Hepatocyte (in vitro differentiated cells): ENCODE data around the gene PLPP7. TPM values are rescaled to one million over a fixed set of nuclear protein-coding genes. Genes with fewer than 3 reads are reported as not detected.

Source experiments
- DNase-seq: peaks from one replicate; pipeline ENCODE4 v3.0.0-alpha.2; 2016; ENCODE audit warnings: low spot score
- H2AFZ ChIP-seq: fragments of 200-600 bp; sonication (generic); 2 replicates; pipeline ENCODE4 v1.6.0; 2016; ENCODE audit warnings: antibody characterized with exemption, mild to moderate bottlenecking
- H3K27ac ChIP-seq: fragments of 200-600 bp; sonication (generic); 2 replicates; pipeline ENCODE4 v1.5.1; 2016; ENCODE audit warnings: mild to moderate bottlenecking
- H3K27me3 ChIP-seq: fragments of 200-600 bp; sonication (generic); 2 replicates; pipeline ENCODE4 v1.6.1; 2016
- H3K36me3 ChIP-seq: fragments of 200-600 bp; sonication (generic); replicated peaks from 2 replicates; pipeline ENCODE4 v1.5.1; 2016; ENCODE audit warnings: low read depth; ENCODE audit not compliant: insufficient read depth
- H3K4me1 ChIP-seq: fragments of 200-600 bp; sonication (generic); 2 replicates; pipeline ENCODE4 v1.5.1; 2016; ENCODE audit warnings: mild to moderate bottlenecking, moderate library complexity; ENCODE audit not compliant: insufficient read depth
- H3K4me2 ChIP-seq: fragments of 200-600 bp; sonication (generic); 2 replicates; pipeline ENCODE4 v1.6.0; 2016
- H3K4me3 ChIP-seq: fragments of 200-600 bp; sonication (generic); 2 replicates; pipeline ENCODE4 v1.5.1; 2016; ENCODE audit warnings: mild to moderate bottlenecking
- H3K79me2 ChIP-seq: fragments of 200-600 bp; sonication (generic); 2 replicates; pipeline ENCODE4 v1.6.0; 2017; ENCODE audit warnings: mild to moderate bottlenecking
- H3K9me2 ChIP-seq: fragments of 200-600 bp; sonication (generic); replicated peaks from 2 replicates; pipeline ENCODE4 v1.6.0; 2017; ENCODE audit warnings: mild to moderate bottlenecking; ENCODE audit not compliant: insufficient read depth
- H3K9me3 ChIP-seq: fragments of 200-600 bp; sonication (generic); 2 replicates; pipeline ENCODE4 v1.5.1; 2016; ENCODE audit warnings: low read depth, mild to moderate bottlenecking
- H4K20me1 ChIP-seq: fragments of 200-600 bp; sonication (generic); 2 replicates; pipeline ENCODE4 v1.6.0; 2016; ENCODE audit warnings: mild to moderate bottlenecking; ENCODE audit not compliant: insufficient read depth, poor library complexity, severe bottlenecking
- EZH2 ChIP-seq: fragments of 200-600 bp; sonication (generic); IDR thresholded peaks from 2 replicates; pipeline ENCODE4 v1.6.1; 2016; ENCODE audit warnings: antibody characterized with exemption, mild to moderate bottlenecking, borderline replicate concordance
- EZH2phosphoT487 ChIP-seq: fragments of 200-600 bp; sonication (generic); IDR thresholded peaks from one replicate; pipeline ENCODE4 v1.6.1; 2018; ENCODE audit warnings: antibody characterized with exemption, mild to moderate bottlenecking, low read depth, moderate library complexity; ENCODE audit not compliant: unreplicated experiment, severe bottlenecking
- WGBS: methylation state at CpG from one replicate; pipeline ENCODE4 v1.1.6; 2016; ENCODE audit warnings: low lambda C conversion rate; ENCODE audit errors: missing lambda C conversion rate; 5-methylcytosine and 5-hydroxymethylcytosine counted together
- polyA plus RNA-seq: library from polyadenylated mRNA; unstranded; fragments of >200 nt; fragmentation: Nextera tagmentation; extraction: Ambion mirVana; gene quantifications from 2 replicates; pipeline ENCODE4 v1.2.1, GENCODE V29; 2016
- total RNA-seq: library from RNA; depleted of rRNA; stranded (reverse); fragments of >200 nt; gene quantifications from 2 replicates; pipeline ENCODE4 v1.2.3, GENCODE V29; 2014
- TF ChIP-seq, protein P1 (sequence below): fragments of 200-600 bp; sonication (generic); IDR thresholded peaks from 2 replicates; pipeline ENCODE4 v1.5.1; 2016; ENCODE audit warnings: antibody characterized with exemption, mild to moderate bottlenecking; ENCODE audit not compliant: poor library complexity

PLPP7 gene
- total and polyA plus RNA-seq, 2 experiments from 2014 or later, result 0.20 to 0.46 TPM

DNA sequence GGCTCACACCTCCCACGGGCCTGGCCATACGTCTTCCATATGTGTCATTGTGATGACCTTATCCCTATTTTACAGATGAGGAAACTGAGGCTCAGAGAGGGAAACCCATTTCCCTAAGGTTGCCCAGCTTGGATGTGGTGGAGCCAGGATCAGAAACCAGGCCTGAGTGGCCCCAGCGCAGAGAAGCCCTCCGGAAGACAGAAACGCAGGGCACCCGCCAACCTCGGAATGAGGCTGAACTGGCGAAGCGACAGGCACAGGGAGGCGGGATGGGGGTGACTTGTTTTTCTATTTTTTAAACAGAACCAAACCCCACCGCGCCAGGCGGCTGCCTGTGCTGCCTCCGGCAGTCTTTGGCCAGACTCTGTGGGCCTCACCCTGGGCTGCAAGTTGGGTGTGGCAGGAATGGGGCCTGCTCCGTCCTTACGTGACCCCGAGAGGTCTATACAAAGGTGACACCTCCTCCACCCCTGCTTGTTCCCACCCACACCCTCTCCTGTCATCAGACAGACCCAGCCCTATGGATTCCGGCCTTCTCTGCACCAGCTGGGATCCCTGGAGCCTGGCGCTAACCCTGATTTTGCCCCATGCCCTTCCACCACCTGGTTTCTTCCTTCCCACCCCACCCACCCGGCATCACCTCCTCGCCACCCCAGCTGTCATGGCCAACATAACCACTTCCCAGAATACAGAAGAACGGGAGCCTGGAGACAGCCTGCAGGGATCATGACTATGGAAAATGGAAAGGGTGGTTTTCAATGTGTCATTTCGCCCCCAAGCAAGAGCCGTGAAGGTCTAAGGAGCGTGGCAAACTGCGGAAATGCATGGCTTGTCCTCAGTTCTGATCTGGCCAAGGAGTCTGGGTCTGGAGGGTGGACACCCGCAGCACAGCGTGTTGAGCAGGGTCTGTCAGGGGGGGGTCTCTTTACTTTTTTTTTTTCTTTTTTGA is 23.6 kb downstream of the PLPP7 start:
- Histone ChIP-seq H3K4me1 (no peaks in the 10 kb centered on the region), H4K20me1 (no peaks in the 10 kb centered on the region), H3K4me3 (no peak overlapping the region), H3K36me3 (no peaks in the 10 kb centered on the region), H3K79me2 (no peaks in the 10 kb centered on the region), H3K27me3 (no peaks in the 10 kb centered on the region), H2AFZ (no peak overlapping the region), H3K4me2 (no peak overlapping the region), H3K27ac (no peak overlapping the region), H3K9me2 (no peaks in the 10 kb centered on the region), H3K9me3 (no peaks in the 10 kb centered on the region)
- TF ChIP-seq, protein P1, sequence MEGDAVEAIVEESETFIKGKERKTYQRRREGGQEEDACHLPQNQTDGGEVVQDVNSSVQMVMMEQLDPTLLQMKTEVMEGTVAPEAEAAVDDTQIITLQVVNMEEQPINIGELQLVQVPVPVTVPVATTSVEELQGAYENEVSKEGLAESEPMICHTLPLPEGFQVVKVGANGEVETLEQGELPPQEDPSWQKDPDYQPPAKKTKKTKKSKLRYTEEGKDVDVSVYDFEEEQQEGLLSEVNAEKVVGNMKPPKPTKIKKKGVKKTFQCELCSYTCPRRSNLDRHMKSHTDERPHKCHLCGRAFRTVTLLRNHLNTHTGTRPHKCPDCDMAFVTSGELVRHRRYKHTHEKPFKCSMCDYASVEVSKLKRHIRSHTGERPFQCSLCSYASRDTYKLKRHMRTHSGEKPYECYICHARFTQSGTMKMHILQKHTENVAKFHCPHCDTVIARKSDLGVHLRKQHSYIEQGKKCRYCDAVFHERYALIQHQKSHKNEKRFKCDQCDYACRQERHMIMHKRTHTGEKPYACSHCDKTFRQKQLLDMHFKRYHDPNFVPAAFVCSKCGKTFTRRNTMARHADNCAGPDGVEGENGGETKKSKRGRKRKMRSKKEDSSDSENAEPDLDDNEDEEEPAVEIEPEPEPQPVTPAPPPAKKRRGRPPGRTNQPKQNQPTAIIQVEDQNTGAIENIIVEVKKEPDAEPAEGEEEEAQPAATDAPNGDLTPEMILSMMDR, result no peak
- TF ChIP-seq EZH2phosphoT487 (no peak), EZH2 (no peak)
- WGBS, result 93% methylated on average over 27 of the region's 28 CpGs
- DNase-seq, result no peak

DNA sequence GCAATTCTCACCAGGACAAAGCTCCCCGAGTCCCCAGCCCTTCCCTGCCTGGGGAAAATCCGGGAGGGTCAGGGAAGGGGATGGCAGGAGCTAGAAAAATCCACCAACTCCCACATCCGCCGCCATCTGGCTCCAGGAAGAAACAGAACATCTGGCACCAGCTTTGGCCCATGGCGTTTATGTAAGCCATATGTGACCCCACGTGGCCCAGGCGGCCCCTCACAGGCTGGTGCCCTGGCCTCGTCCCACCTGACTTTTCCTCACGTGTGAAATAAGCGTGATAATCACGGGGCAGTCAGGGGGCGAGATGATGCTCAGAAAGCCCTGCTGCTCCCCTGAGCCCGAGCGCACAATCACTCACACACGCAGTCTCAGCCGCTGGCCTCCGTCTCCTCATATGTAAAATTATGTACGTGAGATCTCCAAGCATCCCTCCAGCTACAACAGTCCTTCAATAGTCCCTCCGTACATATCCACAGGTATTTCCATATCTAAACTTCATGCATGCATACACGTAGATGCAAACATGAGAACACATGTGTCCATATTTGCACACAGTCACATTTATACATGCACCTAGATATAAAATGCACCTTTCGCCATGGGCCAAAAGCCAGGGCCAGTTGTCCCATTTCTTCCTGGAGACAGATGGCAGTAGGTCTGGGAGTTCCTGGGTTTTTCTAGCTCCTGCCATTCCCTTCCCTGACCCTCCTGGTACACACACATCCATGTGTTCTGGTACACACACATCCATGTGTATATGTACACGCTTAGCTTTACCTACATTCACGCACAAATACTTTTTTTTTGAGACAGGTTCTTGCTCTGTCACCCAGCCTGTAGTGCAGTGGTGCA is 28.9 kb downstream of the PLPP7 start:
- TF ChIP-seq EZH2, result no peak
- TF ChIP-seq EZH2phosphoT487, result no peak
- TF ChIP-seq, protein P1, result no peak
- no peak overlapping the region for H3K4me2 ChIP-seq
- H3K4me3 ChIP-seq, result no peak overlapping the region
- no peaks in the 10 kb centered on the region for H3K9me2 ChIP-seq
- no peaks in the 10 kb centered on the region for H4K20me1 ChIP-seq
- WGBS, result 82% methylated on average over 23 of the region's 23 CpGs
- H2AFZ ChIP-seq, result no peak overlapping the region
- no peaks in the 10 kb centered on the region for H3K4me1 ChIP-seq
- no peaks in the 10 kb centered on the region for H3K36me3 ChIP-seq
- no peak overlapping the region for H3K27ac ChIP-seq
- no peak for DNase-seq
- H3K79me2 ChIP-seq, result no peaks in the 10 kb centered on the region
- no peaks in the 10 kb centered on the region for H3K9me3 ChIP-seq
- H3K27me3 ChIP-seq, result no peaks in the 10 kb centered on the region

DNA sequence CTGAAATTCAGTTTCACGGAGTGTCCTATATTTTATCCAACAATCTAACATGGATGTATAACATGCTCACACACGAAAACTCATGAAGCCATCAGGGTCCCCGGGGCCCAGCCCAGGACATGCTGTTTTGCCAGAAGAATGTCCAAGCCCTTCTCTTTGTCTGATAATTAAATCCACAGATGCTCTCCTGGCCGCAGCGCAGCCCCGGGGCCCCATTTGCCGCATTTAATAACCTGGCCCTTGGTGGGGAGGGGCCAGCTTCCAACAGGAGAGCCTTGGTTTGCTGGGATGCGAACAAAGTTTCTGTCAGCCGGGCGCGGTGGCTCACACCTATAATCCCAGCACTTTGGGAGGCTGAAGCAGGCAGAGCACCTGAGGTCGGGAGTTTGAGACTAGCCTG is 30.0 kb downstream of the PLPP7 start:
- no peaks in the 10 kb centered on the region for H3K9me2 ChIP-seq
- H3K79me2 ChIP-seq, result no peaks in the 10 kb centered on the region
- 91% methylated on average over 12 of the region's 12 CpGs for WGBS
- TF ChIP-seq EZH2phosphoT487, result no peak
- TF ChIP-seq EZH2, result no peak
- TF ChIP-seq, protein P1, result no peak
- no peaks in the 10 kb centered on the region for H3K9me3 ChIP-seq
- no peaks in the 10 kb centered on the region for H3K27me3 ChIP-seq
- DNase-seq, result no peak
- no peaks in the 10 kb centered on the region for H3K36me3 ChIP-seq
- H4K20me1 ChIP-seq, result no peaks in the 10 kb centered on the region
- no peak overlapping the region for H3K27ac ChIP-seq
- H3K4me3 ChIP-seq, result no peak overlapping the region
- no peaks in the 10 kb centered on the region for H3K4me1 ChIP-seq
- H2AFZ ChIP-seq, result no peak overlapping the region
- no peak overlapping the region for H3K4me2 ChIP-seq
